GM12873 (cell line): Measurements from ENCODE around the gene GAB4.

Experiments used
- TF ChIP-seq, protein P1 (sequence below): IDR thresholded peaks from 2 replicates; pipeline ENCODE4 v1.5.1; 2012; ENCODE audit warnings: low read depth, mild to moderate bottlenecking, moderate library complexity, low read length, control low read depth; ENCODE audit not compliant: insufficient read depth; ENCODE audit errors: missing control alignments

The GAB4 gene

GRCh38 chr22:16917144-16918003 is 90.6 kb downstream of the GAB4 start:
- TF ChIP-seq, protein P1, sequence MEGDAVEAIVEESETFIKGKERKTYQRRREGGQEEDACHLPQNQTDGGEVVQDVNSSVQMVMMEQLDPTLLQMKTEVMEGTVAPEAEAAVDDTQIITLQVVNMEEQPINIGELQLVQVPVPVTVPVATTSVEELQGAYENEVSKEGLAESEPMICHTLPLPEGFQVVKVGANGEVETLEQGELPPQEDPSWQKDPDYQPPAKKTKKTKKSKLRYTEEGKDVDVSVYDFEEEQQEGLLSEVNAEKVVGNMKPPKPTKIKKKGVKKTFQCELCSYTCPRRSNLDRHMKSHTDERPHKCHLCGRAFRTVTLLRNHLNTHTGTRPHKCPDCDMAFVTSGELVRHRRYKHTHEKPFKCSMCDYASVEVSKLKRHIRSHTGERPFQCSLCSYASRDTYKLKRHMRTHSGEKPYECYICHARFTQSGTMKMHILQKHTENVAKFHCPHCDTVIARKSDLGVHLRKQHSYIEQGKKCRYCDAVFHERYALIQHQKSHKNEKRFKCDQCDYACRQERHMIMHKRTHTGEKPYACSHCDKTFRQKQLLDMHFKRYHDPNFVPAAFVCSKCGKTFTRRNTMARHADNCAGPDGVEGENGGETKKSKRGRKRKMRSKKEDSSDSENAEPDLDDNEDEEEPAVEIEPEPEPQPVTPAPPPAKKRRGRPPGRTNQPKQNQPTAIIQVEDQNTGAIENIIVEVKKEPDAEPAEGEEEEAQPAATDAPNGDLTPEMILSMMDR = peak; percentile 71

- TF ChIP-seq, protein P1 = no peak
Observed at GRCh38 chr22:16915701-16916100, 92.3 kb downstream of the GAB4 start.

DNA sequence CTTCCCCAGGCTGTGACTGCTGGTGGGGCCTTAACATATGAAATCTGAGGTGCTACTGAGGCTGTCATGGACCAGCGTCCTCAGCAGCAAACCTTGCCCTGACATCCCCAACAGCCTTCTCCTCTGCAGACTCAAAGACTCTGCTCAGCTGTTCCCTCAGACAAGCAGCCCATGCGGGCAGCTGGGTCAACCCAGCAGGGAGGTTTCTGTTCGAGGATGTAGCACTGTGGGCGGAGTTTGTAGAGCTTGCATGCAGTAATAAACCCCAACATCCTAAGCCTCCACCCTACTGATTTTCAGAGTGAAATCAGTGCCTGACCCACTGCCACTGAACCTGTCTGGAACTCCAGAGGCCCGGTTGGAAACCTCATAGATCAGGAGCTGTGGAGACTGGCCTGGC is 94.0 kb downstream of the GAB4 start:
- TF ChIP-seq, protein P1 = no peak

GRCh38 chr22:16912281-16912680 is 95.7 kb downstream of the GAB4 start:
- TF ChIP-seq, protein P1 = no peak
